Lower leg skin (tissue), 3 donors: ENCODE data around the gene HES3.

Experiments used
- POLR2A ChIP-seq, 2 donors: fragments of 450-650 bp; IDR thresholded peaks; one replicate each; pipeline ENCODE4 v1.6.1; 2016 to 2017; ENCODE audit warnings: antibody characterized with exemption in 2 of 2, mild to moderate bottlenecking in 1 of 2, moderate library complexity in 1 of 2
- TF ChIP-seq, protein P1 (sequence below), 3 donors: fragments of 450-650 bp; IDR thresholded peaks; one replicate each; pipeline ENCODE4 v1.5.1; 2016; ENCODE audit warnings: antibody characterized with exemption in 3 of 3, mild to moderate bottlenecking in 3 of 3, moderate library complexity in 2 of 3

DNA sequence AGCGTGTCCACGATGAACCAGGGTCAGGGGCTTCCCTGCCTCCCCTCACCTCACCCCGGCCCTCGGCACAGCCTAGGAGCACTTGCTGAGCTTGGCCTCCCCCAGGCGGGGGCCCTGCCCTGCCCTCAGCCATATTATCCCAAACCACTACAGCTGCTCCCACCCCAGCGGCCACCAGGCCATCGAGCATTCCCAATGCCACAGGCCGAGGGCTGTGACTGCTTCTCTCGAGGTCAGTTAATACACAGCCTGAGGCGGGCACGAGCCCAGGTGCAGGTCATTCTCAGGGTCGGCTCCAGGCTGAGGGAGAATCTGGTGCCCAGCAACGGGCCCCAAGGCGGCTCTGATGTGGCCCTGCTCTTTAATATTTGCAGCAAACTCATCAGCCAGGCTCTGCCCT lies 25.3 kb downstream of the HES3 start:
- TF ChIP-seq, protein P1, sequence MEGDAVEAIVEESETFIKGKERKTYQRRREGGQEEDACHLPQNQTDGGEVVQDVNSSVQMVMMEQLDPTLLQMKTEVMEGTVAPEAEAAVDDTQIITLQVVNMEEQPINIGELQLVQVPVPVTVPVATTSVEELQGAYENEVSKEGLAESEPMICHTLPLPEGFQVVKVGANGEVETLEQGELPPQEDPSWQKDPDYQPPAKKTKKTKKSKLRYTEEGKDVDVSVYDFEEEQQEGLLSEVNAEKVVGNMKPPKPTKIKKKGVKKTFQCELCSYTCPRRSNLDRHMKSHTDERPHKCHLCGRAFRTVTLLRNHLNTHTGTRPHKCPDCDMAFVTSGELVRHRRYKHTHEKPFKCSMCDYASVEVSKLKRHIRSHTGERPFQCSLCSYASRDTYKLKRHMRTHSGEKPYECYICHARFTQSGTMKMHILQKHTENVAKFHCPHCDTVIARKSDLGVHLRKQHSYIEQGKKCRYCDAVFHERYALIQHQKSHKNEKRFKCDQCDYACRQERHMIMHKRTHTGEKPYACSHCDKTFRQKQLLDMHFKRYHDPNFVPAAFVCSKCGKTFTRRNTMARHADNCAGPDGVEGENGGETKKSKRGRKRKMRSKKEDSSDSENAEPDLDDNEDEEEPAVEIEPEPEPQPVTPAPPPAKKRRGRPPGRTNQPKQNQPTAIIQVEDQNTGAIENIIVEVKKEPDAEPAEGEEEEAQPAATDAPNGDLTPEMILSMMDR (IDR thresholded peaks at IDR 0.05): no peak
- no peak for TF ChIP-seq POLR2A (IDR thresholded peaks at IDR 0.05)
